IPS-11a (cell line): ENCODE data around the gene DDX54.

Source experiments
- H3K4me3 ChIP-seq: one replicate; pipeline ENCODE4 v1.5.1; 2013; ENCODE audit warnings: low read depth, low read length, control low read depth

DDX54 gene

GRCh38 chr12:113164014-113164413 is 21.3 kb downstream of the DDX54 start:
- no peak overlapping the region for H3K4me3 ChIP-seq

- H3K4me3 ChIP-seq = no peak overlapping the region
These were observed 22.3 kb downstream of the DDX54 start for GRCh38 chr12:113163030-113163360.

GRCh38 chr12:113162102-113163029 is 22.9 kb downstream of the DDX54 start:
- H3K4me3 ChIP-seq = no peak overlapping the region

GRCh38 chr12:113161415-113162016 is 23.8 kb downstream of the DDX54 start:
- no peak overlapping the region for H3K4me3 ChIP-seq

GRCh38 chr12:113159937-113160336 is 25.3 kb downstream of the DDX54 start:
- no peak overlapping the region for H3K4me3 ChIP-seq

GRCh38 chr12:113158439-113159203 is 26.7 kb downstream of the DDX54 start:
- H3K4me3 ChIP-seq = no peak overlapping the region

GRCh38 chr12:113157218-113157859 is 27.9 kb downstream of the DDX54 start:
- no peak overlapping the region for H3K4me3 ChIP-seq

- H3K4me3 ChIP-seq = no peak overlapping the region
These were observed 29.6 kb downstream of the DDX54 start for GRCh38 chr12:113155646-113156045.

GRCh38 chr12:113155060-113155459 is 30.2 kb downstream of the DDX54 start:
- no peak overlapping the region for H3K4me3 ChIP-seq

GRCh38 chr12:113154351-113154973 is 30.8 kb downstream of the DDX54 start:
- peak overlapping the region; percentile 41 for H3K4me3 ChIP-seq

- peak overlapping the region; percentile 20 for H3K4me3 ChIP-seq
These were observed 32.2 kb downstream of the DDX54 start for GRCh38 chr12:113152835-113153814.

- H3K4me3 ChIP-seq = no peak overlapping the region
These were observed 33.0 kb downstream of the DDX54 start for GRCh38 chr12:113152196-113152834.

- no peak overlapping the region for H3K4me3 ChIP-seq
These were observed 33.6 kb downstream of the DDX54 start for GRCh38 chr12:113151655-113152054.

GRCh38 chr12:113149361-113150150 is 35.7 kb downstream of the DDX54 start, which contains the start of gene CFAP73:
TSS of gene CFAP73 (plus strand) at chr12:113149724. CDS start at chr12:113149858, 134 bp downstream.
- H3K4me3 ChIP-seq = no peak within 1 kb of the TSS

- H3K4me3 ChIP-seq = no peak overlapping the region
These were observed 38.3 kb downstream of the DDX54 start for GRCh38 chr12:113146999-113147398.

- no peak overlapping the region for H3K4me3 ChIP-seq
These were observed 39.3 kb downstream of the DDX54 start for GRCh38 chr12:113145720-113146551.

GRCh38 chr12:113144806-113145205 is 40.5 kb downstream of the DDX54 start:
- no peak overlapping the region for H3K4me3 ChIP-seq
